Superior temporal gyrus (tissue), 1 donor: Measurements from ENCODE around the gene KRT39.
"Not testable (repeated sequence)": the region's sequence is repeated elsewhere in the genome, so short reads cannot be mapped to it uniquely, and the experiment has no call there.

Experiments used
- DNase-seq: peaks from one replicate; pipeline ENCODE4 v3.0.0-alpha.2; 2016; ENCODE audit errors: extremely low spot score

The KRT39 gene

GRCh38 chr17:40940266-40940665 is 26.5 kb downstream of the KRT39 start:
- no peak for DNase-seq

GRCh38 chr17:40938981-40939380 is 27.8 kb downstream of the KRT39 start:
- no peak for DNase-seq

DNA sequence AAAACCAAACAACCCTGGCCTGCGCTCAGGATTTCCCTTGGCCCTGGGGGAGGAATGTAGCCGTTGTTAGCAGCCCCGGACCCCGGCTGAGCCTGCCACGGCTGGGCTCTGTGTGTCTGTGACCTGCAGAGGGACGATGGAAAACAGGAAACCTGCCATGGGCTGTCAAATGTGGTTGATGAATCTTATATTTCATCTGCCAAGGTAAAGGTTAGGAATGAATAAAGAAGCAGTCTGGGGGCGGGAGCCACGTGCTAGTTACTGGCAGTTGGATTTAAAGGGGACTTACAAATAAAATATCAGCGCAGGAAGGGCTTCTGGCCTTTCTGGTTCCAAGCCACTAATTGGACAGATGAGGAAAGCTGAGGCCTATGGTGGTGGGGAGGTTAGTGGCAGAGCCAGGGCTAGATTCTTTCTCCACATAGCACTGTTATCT is 29.3 kb downstream of the KRT39 start, which contains the start of gene KRT23:
KRT23 (minus strand) TSS at position 263 of the 436 bp plus-strand sequence. CDS start 1,043 bp downstream, outside the sequence.
- no peak for DNase-seq

- no peak for DNase-seq
Observed at GRCh38 chr17:40936976-40937375, 29.8 kb downstream of the KRT39 start.

DNA sequence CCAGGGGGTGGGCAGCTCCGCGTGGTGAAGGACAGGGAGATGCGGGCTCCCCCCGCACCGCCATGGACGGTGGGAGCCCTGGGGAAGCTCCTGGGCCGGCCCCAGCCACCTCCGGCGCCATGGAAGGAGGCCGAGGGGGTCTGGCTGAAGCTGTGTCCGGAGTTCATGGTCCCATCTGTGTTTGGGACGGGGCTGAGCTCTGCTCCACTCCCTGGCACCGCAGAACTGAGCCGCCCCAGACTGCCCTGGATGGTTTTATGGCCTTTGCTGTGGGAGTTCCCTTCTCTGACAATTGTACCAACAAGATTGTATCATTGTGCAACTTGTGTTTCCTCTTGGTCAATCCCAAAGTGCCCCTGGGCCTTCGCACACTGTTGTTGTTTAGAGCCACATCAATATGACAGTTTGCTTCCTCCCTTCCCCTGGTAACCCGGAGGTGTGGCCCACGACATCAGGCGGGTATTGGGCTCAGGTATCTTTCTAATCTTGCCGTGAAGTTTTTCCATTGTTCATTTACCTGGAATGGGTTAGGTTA is 30.2 kb downstream of the KRT39 start:
- no peak for DNase-seq

GRCh38 chr17:40935624-40936023 is 31.1 kb downstream of the KRT39 start:
- DNase-seq: no peak

- no peak for DNase-seq
Observed at GRCh38 chr17:40932608-40933007, 34.1 kb downstream of the KRT39 start.

GRCh38 chr17:40931311-40931710 is 35.4 kb downstream of the KRT39 start:
- no peak for DNase-seq

DNA sequence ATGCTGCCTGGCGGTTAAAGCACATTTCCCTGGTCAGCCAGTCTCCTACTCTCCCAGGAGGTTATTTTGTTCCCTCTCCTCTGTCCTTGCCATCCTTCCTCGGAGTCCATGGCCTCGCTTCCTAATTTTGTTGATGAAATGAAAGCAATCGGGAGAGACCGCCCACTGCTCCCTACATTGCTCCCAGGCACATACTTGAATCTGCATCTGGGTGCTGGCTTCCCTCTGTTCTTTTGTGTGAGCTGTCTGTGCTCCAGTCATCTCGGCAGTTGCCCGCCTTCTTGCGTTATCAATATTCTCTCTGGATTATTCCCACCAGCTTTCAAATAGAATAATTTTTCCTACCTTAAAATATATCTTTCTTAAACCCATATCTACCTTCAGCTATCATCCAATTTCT is 40.4 kb downstream of the KRT39 start:
- no peak for DNase-seq

GRCh38 chr17:40922239-40922638 is 44.5 kb downstream of the KRT39 start:
- DNase-seq: peak; percentile 72

DNA sequence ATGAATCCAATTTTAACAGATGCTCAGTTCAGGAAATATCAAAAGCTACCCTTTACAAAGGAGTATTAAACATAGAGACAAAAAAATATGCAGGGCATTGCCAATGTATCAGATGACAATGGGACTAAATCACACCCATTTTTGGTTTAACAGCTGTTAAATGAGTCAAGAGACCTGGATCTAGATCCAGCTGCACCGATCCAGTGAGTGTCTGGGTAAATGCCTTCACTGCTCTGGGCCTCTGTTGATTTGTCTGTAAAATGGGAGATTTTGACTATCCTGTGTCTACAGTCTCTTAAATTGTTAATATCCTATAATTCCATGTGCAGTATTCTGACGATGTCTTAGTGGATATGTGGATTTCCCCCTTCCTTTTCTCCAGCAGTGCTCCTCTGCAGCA is 45.7 kb downstream of the KRT39 start:
- no peak for DNase-seq

- not testable (repeated sequence) for DNase-seq
Observed at GRCh38 chr17:40917116-40917515, 49.6 kb downstream of the KRT39 start.

GRCh38 chr17:40916366-40916765 is 50.4 kb downstream of the KRT39 start:
- DNase-seq: no peak

DNA sequence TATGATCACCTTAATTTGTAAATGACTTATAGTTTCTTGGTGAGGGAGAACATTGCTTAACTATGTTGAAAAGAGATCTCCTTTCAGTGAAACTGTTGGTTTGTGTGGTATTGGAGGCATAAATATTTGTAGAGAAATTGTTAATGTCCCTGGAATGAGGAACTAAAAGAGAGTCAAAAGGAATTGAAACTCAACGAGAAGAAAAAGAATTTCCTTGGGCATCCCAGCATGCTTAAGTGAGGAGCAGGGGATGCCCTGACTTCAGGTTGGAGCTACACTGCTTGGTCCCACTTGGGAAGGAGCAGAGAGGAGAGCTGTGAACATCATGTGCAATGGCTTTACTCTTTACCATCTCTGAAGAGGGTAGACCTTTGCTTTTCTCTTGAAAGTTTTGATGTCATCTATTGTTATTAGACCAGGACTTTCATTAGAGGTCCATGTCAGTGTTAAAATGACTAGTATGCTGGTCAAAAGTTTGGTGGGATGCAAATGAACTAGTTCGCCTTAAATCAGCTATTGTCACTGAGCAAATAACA is 51.0 kb downstream of the KRT39 start:
- no peak for DNase-seq

DNA sequence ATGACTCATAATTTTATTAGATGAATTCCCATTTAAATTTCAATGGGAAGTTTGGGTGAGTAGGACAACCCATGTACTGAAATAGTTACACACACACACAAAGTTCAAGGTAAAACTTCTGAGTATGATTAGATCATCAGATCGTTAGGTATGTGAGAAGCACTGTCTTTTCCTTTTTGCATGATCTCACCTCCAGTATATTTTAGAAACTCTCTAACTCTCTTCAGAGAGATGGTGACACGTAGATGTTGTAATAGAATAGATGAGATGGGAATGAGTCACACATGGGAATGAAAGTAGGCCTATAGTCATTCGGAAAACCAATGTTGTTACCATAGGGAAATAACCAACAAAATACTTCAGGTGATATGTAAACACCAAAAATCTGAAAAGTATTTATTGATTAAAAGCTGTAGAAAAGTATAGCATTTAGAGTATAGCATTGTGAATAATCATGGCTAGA is 51.5 kb downstream of the KRT39 start:
- DNase-seq: no peak

DNA sequence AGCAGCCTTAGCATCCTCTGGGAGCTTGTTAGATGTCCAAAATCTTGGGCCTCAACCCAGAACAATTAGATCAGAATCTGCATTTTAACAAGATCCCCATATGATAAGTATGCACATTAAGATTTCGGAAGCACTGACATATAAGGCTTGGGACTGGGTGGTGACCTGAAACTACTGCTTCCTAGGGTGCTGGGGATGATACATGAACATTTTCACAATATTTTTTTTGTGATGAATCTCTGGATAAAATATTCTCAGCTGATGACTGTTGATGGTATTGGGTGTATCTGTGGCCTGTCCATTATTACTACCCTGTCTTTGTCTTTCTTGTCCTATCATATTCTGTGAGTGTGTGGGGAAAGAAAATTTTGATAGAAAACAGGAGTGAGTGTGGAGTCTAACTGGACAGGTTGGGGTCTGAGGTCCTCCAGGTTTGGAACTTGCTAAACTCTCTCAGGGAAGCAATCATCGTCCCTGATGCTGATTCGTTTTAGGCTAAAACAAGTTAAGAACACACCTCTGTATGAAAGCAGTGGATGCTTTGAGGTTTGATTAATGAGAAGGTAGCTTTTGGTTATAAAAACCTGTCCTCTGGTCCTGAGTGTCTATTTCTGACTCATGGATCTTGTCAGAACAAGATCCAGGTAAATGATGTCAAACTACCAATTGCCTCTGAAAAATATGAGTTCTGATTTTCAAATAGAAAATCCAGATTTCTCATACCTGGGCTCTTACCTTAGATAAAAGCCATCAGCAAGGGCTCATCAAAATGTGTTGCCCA is 52.5 kb downstream of the KRT39 start:
- no peak for DNase-seq

GRCh38 chr17:40912486-40913210 is 54.1 kb downstream of the KRT39 start:
- DNase-seq: no peak

DNA sequence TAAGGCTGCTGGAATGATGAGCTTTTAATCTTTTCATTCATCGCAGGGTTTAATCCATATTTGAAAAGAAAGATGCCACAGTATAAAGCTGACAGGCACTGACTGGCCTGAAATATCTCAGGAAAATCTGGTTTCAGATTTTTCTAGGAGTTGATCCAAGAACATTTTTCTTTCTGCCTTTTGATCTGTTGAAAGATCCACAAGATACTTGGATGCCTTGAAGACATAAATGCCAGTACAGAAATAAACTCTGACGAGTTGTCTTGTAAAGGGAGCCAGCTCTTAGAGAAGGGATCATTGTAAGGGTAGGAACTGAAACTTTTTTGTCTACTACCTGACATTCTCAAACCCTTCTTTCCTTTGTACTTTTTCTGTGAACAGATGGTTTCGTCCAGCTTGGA is 56.3 kb downstream of the KRT39 start:
- DNase-seq: peak; percentile 65

GRCh38 chr17:40909755-40910154 is 57.0 kb downstream of the KRT39 start:
- no peak for DNase-seq

- peak; percentile 91 for DNase-seq
Observed at GRCh38 chr17:40909351-40909750, 57.4 kb downstream of the KRT39 start.
